Lower leg skin (tissue), 3 donors: ENCODE data around the gene DPCD.

Experiments
- CTCF ChIP-seq, 3 donors: fragments of 450-650 bp; IDR thresholded peaks; one replicate each; pipeline ENCODE4 v1.5.1; 2016; ENCODE audit warnings: antibody characterized with exemption in 3 of 3, mild to moderate bottlenecking in 3 of 3, moderate library complexity in 2 of 3
- POLR2A ChIP-seq, 2 donors: fragments of 450-650 bp; IDR thresholded peaks; one replicate each; pipeline ENCODE4 v1.6.1; 2016 to 2017; ENCODE audit warnings: antibody characterized with exemption in 2 of 2, mild to moderate bottlenecking in 1 of 2, moderate library complexity in 1 of 2

- TF ChIP-seq CTCF (IDR thresholded peaks at IDR 0.05) (no peak), POLR2A (IDR thresholded peaks at IDR 0.05) (no peak)
Observed at GRCh38 chr10:101631821-101632475, 43.8 kb downstream of the DPCD start.
